Ovary (tissue), 9 donors: Measurements from ENCODE around the gene IL6. TPM values are rescaled to one million over a fixed set of nuclear protein-coding genes. Genes with fewer than 3 reads are reported as not detected.
"Not testable (repeated sequence)": the region's sequence is repeated elsewhere in the genome, so short reads cannot be mapped to it uniquely, and the experiment has no call there.

ENCODE experiments used
- DNase-seq, 5 donors: peaks; one replicate each; pipeline ENCODE4 v3.0.0-alpha.2; 2019 to 2020
- H3K27ac ChIP-seq, 2 donors: fragments of 200-600 bp; one replicate each; pipeline versions ENCODE4 v1.5.1 to v1.8.0; 2019 to 2022
- H3K27me3 ChIP-seq: fragments of 200-600 bp; one replicate; pipeline ENCODE4 v1.8.0; 2022
- H3K36me3 ChIP-seq: fragments of 200-600 bp; sonication (generic); one replicate; pipeline ENCODE4 v1.5.1; 2019
- H3K4me1 ChIP-seq: one replicate; pipeline ENCODE4 v1.8.1; 2013; ENCODE audit warnings: mild to moderate bottlenecking, moderate library complexity; ENCODE audit not compliant: insufficient read depth
- H3K4me3 ChIP-seq: fragments of 200-600 bp; sonication (generic); one replicate; pipeline ENCODE4 v1.5.1; 2017
- H3K9me3 ChIP-seq, 2 donors: fragments of 200-600 bp in 1 of 2; sonication (generic) in 1 of 2; one replicate each; pipeline versions ENCODE4 v1.5.1 to v1.8.1; 2013 to 2019; ENCODE audit warnings: mild to moderate bottlenecking in 1 of 2, moderate library complexity in 1 of 2
- CTCF ChIP-seq, 3 donors: fragments of 450-650 bp in 2 of 3; fragments of 200-600 bp in 1 of 3; IDR thresholded peaks; one replicate each; pipeline versions ENCODE4 v1.5.1 to v1.8.0; 2016 to 2022; ENCODE audit warnings: antibody characterized with exemption in 3 of 3, mild to moderate bottlenecking in 1 of 3
- EP300 ChIP-seq: sonication (generic); formaldehyde crosslinking; IDR thresholded peaks from one replicate; pipeline ENCODE4 v1.6.1; 2017; ENCODE audit warnings: antibody characterized with exemption
- POLR2A ChIP-seq: fragments of 450-650 bp; IDR thresholded peaks from one replicate; pipeline ENCODE4 v1.6.1; 2017; ENCODE audit warnings: antibody characterized with exemption, mild to moderate bottlenecking, moderate library complexity
- WGBS, 3 donors: extraction: QIAGEN DNeasy Blood & Tissue Kit in 1 of 3; methylation state at CpG; one replicate each; pipeline versions ENCODE4 v1.1.5 to v1.1.7; 2013 to 2017; 5-methylcytosine and 5-hydroxymethylcytosine counted together
- intact Hi-C, 4 donors: fragments of 100-400 bp; cut with DNase I; formaldehyde crosslinking; loops; one replicate each; pipeline versions ENCODE4 v1.11.0 to v1.15.1; 2022 to 2023
- polyA plus RNA-seq, 2 donors: library from polyadenylated mRNA; stranded (reverse); fragments of 200-250 nt in 1 of 2; fragments of 350-450 nt in 1 of 2; fragmentation: Illumina TruSeq in 1 of 2; extraction: RNeasy Lipid Tissue Mini Kit (QIAGEN cat#74804) in 1 of 2; gene quantifications; one replicate each; pipeline ENCODE4 v1.2.3, GENCODE V29; 2013 to 2014
- total RNA-seq, 7 donors: library from RNA; depleted of rRNA in 2 of 7; stranded (reverse); fragments of >200 nt in 2 of 7; fragmentation: NEBNext Ultra II Directional in 3 of 7; extraction: Animal tissue kit (Norgen Biotek cat#: 25700) in 3 of 7; gene quantifications; one replicate each; pipeline versions ENCODE4 v1.1.0 to v1.2.4, GENCODE V29; 2016 to 2023
- donor health status: DM: no; HTN: no; CAD: no; lungs with moderate emphysema.
- donor health status: DM: no; HTN: no; CAD: no.
- donor health status: Bipolar disorder and iron deficiency.
- donor health status: DM: yes; HTN: yes; CAD: no.
- donor health status: DM: no; HTN: no; CAD: no.
- donor health status: DM: yes; HTN: yes; CAD: no.

The IL6 gene
- total and polyA plus RNA-seq, 9 donors = 0.62 to 15.5 (median 4.9) TPM; not detected in 1

- DNase-seq = not testable (repeated sequence)
These were observed 19.8 kb upstream of the IL6 start for GRCh38 chr7:22707026-22707691.

GRCh38 chr7:22708214-22708613, 18.8 kb upstream of the IL6 start:
- H3K4me3 ChIP-seq, intact Hi-C loops, DNase-seq, H3K27me3 ChIP-seq, H3K36me3 ChIP-seq, H3K9me3 ChIP-seq, H3K4me1 ChIP-seq, H3K27ac ChIP-seq: not testable (repeated sequence)
- WGBS, 3 donors = 95 to 100% (median 96%) methylated on average over 4 of the region's 4 CpGs

More at GRCh38 chr7:22707026-22707691, 19.8 kb upstream of the IL6 start:
- intact Hi-C loops, H3K9me3 ChIP-seq, H3K4me1 ChIP-seq, H3K36me3 ChIP-seq, H3K27ac ChIP-seq, H3K4me3 ChIP-seq, H3K27me3 ChIP-seq: not testable (repeated sequence)
- WGBS, 3 donors = 91 to 96% (median 95%) methylated on average over 5 to 6 of the region's 6 CpGs

GRCh38 chr7:22708677-22709061, 18.3 kb upstream of the IL6 start:
- H3K9me3 ChIP-seq, H3K27me3 ChIP-seq, H3K36me3 ChIP-seq, intact Hi-C loops, H3K4me1 ChIP-seq, H3K4me3 ChIP-seq, DNase-seq, H3K27ac ChIP-seq: not testable (repeated sequence)
- 95% methylated on average over 9 of the region's 9 CpGs for WGBS, 3 donors

- H3K27ac ChIP-seq, H3K36me3 ChIP-seq, H3K4me3 ChIP-seq, DNase-seq, H3K27me3 ChIP-seq, intact Hi-C loops, H3K9me3 ChIP-seq, H3K4me1 ChIP-seq: not testable (repeated sequence)
- WGBS, 3 donors = 63 to 79% (median 73%) methylated on average over 11 of the region's 14 CpGs
These were observed 17.8 kb upstream of the IL6 start for GRCh38 chr7:22709062-22709829.

- DNase-seq = no peak
- no peak overlapping the region for H3K4me3 ChIP-seq
- H3K36me3 ChIP-seq = no peaks in the 10 kb centered on the region
- intact Hi-C loops = no loop called here
- 72 to 79% (median 73%) methylated on average over 4 of the region's 4 CpGs for whole genome bisulfite sequencing, 3 donors
- no peaks in the 10 kb centered on the region for H3K27me3 ChIP-seq
- H3K4me1 ChIP-seq = no peaks in the 10 kb centered on the region
- H3K9me3 ChIP-seq = no peaks in the 10 kb centered on the region
- H3K27ac ChIP-seq = no peak overlapping the region
- TF ChIP-seq CTCF (IDR thresholded peaks at IDR 0.05) (no peak), POLR2A (no peak), EP300 (no peak)
These were observed 17.1 kb upstream of the IL6 start for GRCh38 chr7:22709857-22710256.

GRCh38 chr7:22712999-22713398, 14.0 kb upstream of the IL6 start:
- 70 to 90% (median 81%) methylated on average over 1 of the region's 1 CpG for whole genome bisulfite sequencing, 3 donors
- no peaks in the 10 kb centered on the region for H3K27me3 ChIP-seq
- no peak for TF ChIP-seq EP300
- no peak for TF ChIP-seq POLR2A
- TF ChIP-seq CTCF (IDR thresholded peaks at IDR 0.05) = no peak
- H3K27ac ChIP-seq = no peak overlapping the region
- H3K36me3 ChIP-seq = no peaks in the 10 kb centered on the region
- no peak overlapping the region for H3K4me3 ChIP-seq
- H3K4me1 ChIP-seq = no peaks in the 10 kb centered on the region
- H3K9me3 ChIP-seq = no peaks in the 10 kb centered on the region
- intact Hi-C loops = no loop called here
- DNase-seq = no peak
